Measurements from ENCODE around the gene SP2. TPM values are rescaled to one million over a fixed set of nuclear protein-coding genes. Genes with fewer than 3 reads are reported as not detected.

The SP2 gene
- total RNA-seq, 4 donors from 2014 or later = 4.0 to 9.9 (median 9.2) TPM

GRCh38 chr17:47850373-47850691 lies 45.7 kb upstream of the SP2 start:
- Histone ChIP-seq H3K27me3 (peaks cover 16 to 99% (median 37%) of the 10 kb centered on the region in 4 donors), H3K4me1 (peaks cover 19 to 56% (median 29%) of the 10 kb centered on the region in 3 donors), H3K4me3 (peak overlapping the region; percentile 48 to 70 (median 52)), H3K27ac (peak overlapping the region in 3 of 4 donors; percentile 78 to 81 (median 79)), H3K36me3 (no peaks in the 10 kb centered on the region), H3K9me3 (no peaks in the 10 kb centered on the region)
- TF ChIP-seq CTCF (IDR thresholded peaks at IDR 0.05) (no peak), POLR2A (IDR thresholded peaks at IDR 0.05) (no peak)
- 32 to 69% methylated on average over 8 to 9 of the region's 9 CpGs for WGBS, 2 donors
- intact Hi-C loops (cut with DNase I) = no loop called here
- DNase-seq = no peak

- WGBS, 2 donors = 13 to 17% methylated on average over 11 to 23 of the region's 71 CpGs
- TF ChIP-seq CTCF (IDR thresholded peaks at IDR 0.05) = peak in 3 of 6 experiments; percentile 4 to 40 (median 25)
- peak in 1 of 4 donors; percentile 66 for TF ChIP-seq POLR2A (IDR thresholded peaks at IDR 0.05)
Measured at GRCh38 chr17:47850692-47851573, 45.1 kb upstream of the SP2 start, which contains the start of gene SP6. Gene SP6 (minus strand): TSS chr17:47851163. CDS start chr17:47848429, 2,734 bp downstream.

GRCh38 chr17:47851764-47852112 lies 44.3 kb upstream of the SP2 start:
- H3K36me3 ChIP-seq = no peaks in the 10 kb centered on the region
- H3K9me3 ChIP-seq = no peaks in the 10 kb centered on the region
- intact Hi-C loops (cut with DNase I) = no loop called here
- peaks cover 16 to 99% (median 37%) of the 10 kb centered on the region in 4 donors for H3K27me3 ChIP-seq
- H3K4me3 ChIP-seq = peak overlapping the region in 1 of 4 donors; percentile 70
- TF ChIP-seq CTCF (IDR thresholded peaks at IDR 0.05) (no peak), POLR2A (IDR thresholded peaks at IDR 0.05) (no peak)
- H3K27ac ChIP-seq = no peak overlapping the region
- WGBS, 2 donors = 17 to 29% methylated on average over 8 to 10 of the region's 11 CpGs
- H3K4me1 ChIP-seq = peaks cover 17 to 51% (median 29%) of the 10 kb centered on the region in 3 donors
- DNase-seq = no peak

More at GRCh38 chr17:47850692-47851573, 45.1 kb upstream of the SP2 start, which contains the start of gene SP6:
- Histone ChIP-seq H3K27ac (peak within 1 kb of the TSS in 3 of 4 donors; percentile 78 to 81 (median 79)), H3K4me3 (peak within 1 kb of the TSS; percentile 48 to 70 (median 52)), H3K36me3 (no peaks in the 10 kb centered on the region), H3K4me1 (peaks cover 19 to 56% (median 29%) of the 10 kb centered on the region in 3 donors), H3K27me3 (peaks cover 16 to 99% (median 37%) of the 10 kb centered on the region in 4 donors), H3K9me3 (no peaks in the 10 kb centered on the region)
- DNase-seq = no peak
- intact Hi-C loops (cut with DNase I) = no loop called here

- intact Hi-C loops (cut with DNase I) = no loop called here
- H3K27ac ChIP-seq = no peak overlapping the region
- no peaks in the 10 kb centered on the region for H3K36me3 ChIP-seq
- DNase-seq = no peak
- peaks cover 12 to 99% (median 34%) of the 10 kb centered on the region in 4 donors for H3K27me3 ChIP-seq
- H3K9me3 ChIP-seq = no peaks in the 10 kb centered on the region
- WGBS, 2 donors = 22 to 41% methylated on average over 32 of the region's 32 CpGs
- TF ChIP-seq CTCF (IDR thresholded peaks at IDR 0.05) = no peak
- no peak for TF ChIP-seq POLR2A (IDR thresholded peaks at IDR 0.05)
- H3K4me1 ChIP-seq = peaks cover 13 to 45% (median 28%) of the 10 kb centered on the region in 3 donors
- H3K4me3 ChIP-seq = no peak overlapping the region
Measured at GRCh38 chr17:47852113-47852949, 43.7 kb upstream of the SP2 start.

All from esophagus squamous epithelium (tissue), 5 donors.